Measurements from ENCODE around the gene PBXIP1. TPM values are rescaled to one million over a fixed set of nuclear protein-coding genes. Genes with fewer than 3 reads are reported as not detected.
A peak's percentile ranks its signal among the peaks of the same experiment; 100 is the strongest.
"Not testable (repeated sequence)": the region's sequence is repeated elsewhere in the genome, so short reads cannot be mapped to it uniquely, and the experiment has no call there.

Gene PBXIP1
- polyA plus RNA-seq, 1 donor (not counting 4 experiments of a cell fraction or from before 2014, with no cell fraction given), result 15.6 TPM

DNA sequence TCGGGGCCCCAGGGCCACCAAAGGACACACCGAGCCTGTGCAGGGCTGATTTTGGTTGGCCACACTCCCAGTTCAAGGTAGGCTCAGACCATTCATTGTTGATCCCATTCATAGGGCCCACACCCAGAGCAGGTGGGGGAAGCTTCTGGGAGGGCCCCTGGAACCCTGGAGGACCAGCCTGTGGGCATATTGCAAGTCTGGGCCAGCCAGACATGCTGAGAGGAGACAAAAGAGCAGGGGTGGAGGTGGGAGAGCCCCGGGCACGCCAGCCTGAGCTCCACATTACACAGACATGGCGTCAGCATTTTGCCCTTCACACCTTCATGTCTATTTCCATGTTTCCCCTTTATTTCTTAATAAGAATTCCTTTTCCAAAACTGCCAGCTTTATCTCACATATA lies 45.0 kb downstream of the PBXIP1 start:
- H3K4me3 ChIP-seq (ENCODE audit: control insufficient read depth in 2 of 3, extremely low read depth in 1 of 3, insufficient read depth in 2 of 3, low read depth in 1 of 3, low read length in 3 of 3), result no peak overlapping the region
- H3K4me2 ChIP-seq (ENCODE audit: control insufficient read depth, extremely low read depth, insufficient read depth, low read depth, low read length), result no peak overlapping the region
- no peaks in the 10 kb centered on the region for H3K9me1 ChIP-seq (ENCODE audit: control insufficient read depth, extremely low read depth, insufficient read depth, low read length)
- no peak overlapping the region for H2AFZ ChIP-seq (ENCODE audit: control insufficient read depth, low read length)
- TF ChIP-seq, protein P1, sequence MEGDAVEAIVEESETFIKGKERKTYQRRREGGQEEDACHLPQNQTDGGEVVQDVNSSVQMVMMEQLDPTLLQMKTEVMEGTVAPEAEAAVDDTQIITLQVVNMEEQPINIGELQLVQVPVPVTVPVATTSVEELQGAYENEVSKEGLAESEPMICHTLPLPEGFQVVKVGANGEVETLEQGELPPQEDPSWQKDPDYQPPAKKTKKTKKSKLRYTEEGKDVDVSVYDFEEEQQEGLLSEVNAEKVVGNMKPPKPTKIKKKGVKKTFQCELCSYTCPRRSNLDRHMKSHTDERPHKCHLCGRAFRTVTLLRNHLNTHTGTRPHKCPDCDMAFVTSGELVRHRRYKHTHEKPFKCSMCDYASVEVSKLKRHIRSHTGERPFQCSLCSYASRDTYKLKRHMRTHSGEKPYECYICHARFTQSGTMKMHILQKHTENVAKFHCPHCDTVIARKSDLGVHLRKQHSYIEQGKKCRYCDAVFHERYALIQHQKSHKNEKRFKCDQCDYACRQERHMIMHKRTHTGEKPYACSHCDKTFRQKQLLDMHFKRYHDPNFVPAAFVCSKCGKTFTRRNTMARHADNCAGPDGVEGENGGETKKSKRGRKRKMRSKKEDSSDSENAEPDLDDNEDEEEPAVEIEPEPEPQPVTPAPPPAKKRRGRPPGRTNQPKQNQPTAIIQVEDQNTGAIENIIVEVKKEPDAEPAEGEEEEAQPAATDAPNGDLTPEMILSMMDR (optimal IDR thresholded peaks at IDR 0.05 in 1 of 3, IDR thresholded peaks at IDR 0.05 in 1 of 3, conservative IDR thresholded peaks at IDR 0.05 in 1 of 3; ENCODE audit: extremely low read depth in 1 of 3, insufficient read depth in 2 of 3, low read length in 3 of 3), result no peak
- TF ChIP-seq EZH2 (IDR thresholded peaks at IDR 0.05; ENCODE audit: low read length), result no peak
- H3K36me3 ChIP-seq (ENCODE audit: control insufficient read depth in 2 of 2, extremely low read depth in 1 of 2, insufficient read depth in 2 of 2, low read length in 2 of 2), result no peaks in the 10 kb centered on the region
- peaks cover 17% of the 10 kb centered on the region for H3K4me1 ChIP-seq (ENCODE audit: control insufficient read depth, extremely low read depth, insufficient read depth, low read length)
- peaks cover 7% of the 10 kb centered on the region for H3K9me3 ChIP-seq (ENCODE audit: control insufficient read depth, low read depth, low read length)
- no peak overlapping the region for H3K27ac ChIP-seq (ENCODE audit: control insufficient read depth, insufficient read depth, low read length)
- no peak overlapping the region for H3K9ac ChIP-seq (ENCODE audit: control insufficient read depth, extremely low read depth, insufficient read depth, low read length)
- H3K27me3 ChIP-seq (ENCODE audit: control insufficient read depth, extremely low read depth, insufficient read depth, low read length), result no peaks in the 10 kb centered on the region
- H3K79me2 ChIP-seq (ENCODE audit: control insufficient read depth, insufficient read depth, low read length), result no peaks in the 10 kb centered on the region
- FAIRE-seq (peak; percentile 72), DNase-seq (ENCODE audit: low read depth, low spot score) (peak; percentile 7)
- dilution Hi-C loops (cut with MboI; ENCODE audit: extremely low pct_ligation_motif_present, low sequenced_read_pairs), result no loop called here
- no peaks in the 10 kb centered on the region for H4K20me1 ChIP-seq (ENCODE audit: control insufficient read depth, extremely low read depth, insufficient read depth, low read length)

DNA sequence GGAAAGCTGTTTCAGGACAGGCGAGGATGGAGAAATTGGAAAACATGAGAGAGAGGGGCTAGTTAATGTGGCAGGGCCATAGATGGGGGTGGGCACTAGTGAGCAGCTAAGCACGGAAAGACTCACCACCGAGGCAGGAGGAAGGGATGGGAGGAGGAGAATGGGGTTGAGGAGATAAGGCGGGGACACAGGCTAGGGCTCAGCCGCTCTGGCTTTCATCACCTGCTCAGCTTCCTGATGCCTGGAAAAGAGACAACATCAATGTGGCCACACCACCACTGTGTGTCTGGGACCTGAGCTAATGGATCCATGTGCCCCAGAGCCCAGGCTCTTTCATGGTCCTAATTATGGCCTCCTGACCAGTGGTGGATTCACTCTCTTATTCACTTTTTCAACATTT lies 47.0 kb downstream of the PBXIP1 start:
- H3K27me3 ChIP-seq (ENCODE audit: control insufficient read depth, extremely low read depth, insufficient read depth, low read length), result no peaks in the 10 kb centered on the region
- H3K27ac ChIP-seq (ENCODE audit: control insufficient read depth, insufficient read depth, low read length), result no peak overlapping the region
- dilution Hi-C loops (cut with MboI; ENCODE audit: extremely low pct_ligation_motif_present, low sequenced_read_pairs), result no loop called here
- peaks cover 7% of the 10 kb centered on the region for H3K9me3 ChIP-seq (ENCODE audit: control insufficient read depth, low read depth, low read length)
- no peaks in the 10 kb centered on the region for H4K20me1 ChIP-seq (ENCODE audit: control insufficient read depth, extremely low read depth, insufficient read depth, low read length)
- H3K4me2 ChIP-seq (ENCODE audit: control insufficient read depth, extremely low read depth, insufficient read depth, low read depth, low read length), result no peak overlapping the region
- H3K79me2 ChIP-seq (ENCODE audit: control insufficient read depth, insufficient read depth, low read length), result no peaks in the 10 kb centered on the region
- DNase-seq (ENCODE audit: low read depth, low spot score) (no peak), FAIRE-seq (no peak)
- TF ChIP-seq EZH2 (IDR thresholded peaks at IDR 0.05; ENCODE audit: low read length), result no peak
- TF ChIP-seq, protein P1 (optimal IDR thresholded peaks at IDR 0.05 in 1 of 3, IDR thresholded peaks at IDR 0.05 in 1 of 3, conservative IDR thresholded peaks at IDR 0.05 in 1 of 3; ENCODE audit: extremely low read depth in 1 of 3, insufficient read depth in 2 of 3, low read length in 3 of 3), result no peak
- no peaks in the 10 kb centered on the region for H3K9me1 ChIP-seq (ENCODE audit: control insufficient read depth, extremely low read depth, insufficient read depth, low read length)
- H3K36me3 ChIP-seq (ENCODE audit: control insufficient read depth in 2 of 2, extremely low read depth in 1 of 2, insufficient read depth in 2 of 2, low read length in 2 of 2), result no peaks in the 10 kb centered on the region
- H2AFZ ChIP-seq (ENCODE audit: control insufficient read depth, low read length), result no peak overlapping the region
- no peak overlapping the region for H3K9ac ChIP-seq (ENCODE audit: control insufficient read depth, extremely low read depth, insufficient read depth, low read length)
- peaks cover 11% of the 10 kb centered on the region for H3K4me1 ChIP-seq (ENCODE audit: control insufficient read depth, extremely low read depth, insufficient read depth, low read length)
- no peak overlapping the region for H3K4me3 ChIP-seq (ENCODE audit: control insufficient read depth in 2 of 3, extremely low read depth in 1 of 3, insufficient read depth in 2 of 3, low read depth in 1 of 3, low read length in 3 of 3)

DNA sequence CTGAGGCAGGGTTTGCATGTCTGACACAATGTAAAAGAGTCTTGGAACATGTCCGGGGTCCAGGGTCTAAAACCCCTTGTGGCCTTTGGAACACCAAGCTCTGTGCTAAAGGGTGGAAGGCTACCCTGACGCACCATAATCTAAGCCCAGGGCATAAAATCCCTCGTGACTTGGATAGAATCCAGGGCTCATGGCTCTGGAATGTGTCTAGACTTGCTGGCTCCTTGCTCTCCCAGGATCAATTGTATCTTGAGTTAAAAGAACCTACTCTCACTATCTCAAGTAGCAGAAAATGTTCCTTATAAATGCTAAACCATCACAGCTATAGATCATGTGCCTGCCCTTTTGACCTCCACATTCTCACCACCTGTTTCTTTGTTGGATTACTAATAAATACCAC lies 47.8 kb downstream of the PBXIP1 start:
- not testable (repeated sequence) for FAIRE-seq; H3K27ac ChIP-seq (ENCODE audit: control insufficient read depth, insufficient read depth, low read length)

More for the DNA sequence above, 47.8 kb downstream of the PBXIP1 start:
- peaks cover 11% of the 10 kb centered on the region for H3K4me1 ChIP-seq (ENCODE audit: control insufficient read depth, extremely low read depth, insufficient read depth, low read length)
- dilution Hi-C loops (cut with MboI; ENCODE audit: extremely low pct_ligation_motif_present, low sequenced_read_pairs); H3K4me3 ChIP-seq (ENCODE audit: control insufficient read depth in 2 of 3, extremely low read depth in 1 of 3, insufficient read depth in 2 of 3, low read depth in 1 of 3, low read length in 3 of 3); H3K9me1 ChIP-seq (ENCODE audit: control insufficient read depth, extremely low read depth, insufficient read depth, low read length); H2AFZ ChIP-seq (ENCODE audit: control insufficient read depth, low read length); H4K20me1 ChIP-seq (ENCODE audit: control insufficient read depth, extremely low read depth, insufficient read depth, low read length); H3K9ac ChIP-seq (ENCODE audit: control insufficient read depth, extremely low read depth, insufficient read depth, low read length); H3K79me2 ChIP-seq (ENCODE audit: control insufficient read depth, insufficient read depth, low read length); H3K9me3 ChIP-seq (ENCODE audit: control insufficient read depth, low read depth, low read length); H3K27me3 ChIP-seq (ENCODE audit: control insufficient read depth, extremely low read depth, insufficient read depth, low read length); DNase-seq (ENCODE audit: low read depth, low spot score); H3K4me2 ChIP-seq (ENCODE audit: control insufficient read depth, extremely low read depth, insufficient read depth, low read depth, low read length); H3K36me3 ChIP-seq (ENCODE audit: control insufficient read depth in 2 of 2, extremely low read depth in 1 of 2, insufficient read depth in 2 of 2, low read length in 2 of 2): not testable (repeated sequence)
